Upper lobe of left lung (tissue), 6 donors: ENCODE data around the gene RERE. TPM values are rescaled to one million over a fixed set of nuclear protein-coding genes. Genes with fewer than 3 reads are reported as not detected.
"Not testable (repeated sequence)": the region's sequence is repeated elsewhere in the genome, so short reads cannot be mapped to it uniquely, and the experiment has no call there.

Experiments used
- ATAC-seq, 2 donors: fragments of 200-7000 bp; cut with Tn5 transposase; one replicate each; pipeline ENCODE4 v1.9.1; 2022; ENCODE audit warnings: mild to moderate bottlenecking in 2 of 2, moderate library complexity in 2 of 2; ENCODE audit not compliant: low FRiP score in 2 of 2
- DNase-seq, 2 donors: peaks; one replicate each; pipeline ENCODE4 v3.0.0-alpha.2; 2019 to 2020
- H3K27ac ChIP-seq, 4 donors: fragments of 200-600 bp; sonication (generic); one replicate each; pipeline ENCODE4 v1.5.1; 2016 to 2019
- H3K27me3 ChIP-seq, 4 donors: fragments of 200-600 bp; sonication (generic); one replicate each; pipeline ENCODE4 v1.5.1; 2017 to 2019
- H3K36me3 ChIP-seq, 4 donors: fragments of 200-600 bp; sonication (generic); one replicate each; pipeline ENCODE4 v1.5.1; 2016 to 2019
- H3K4me1 ChIP-seq, 4 donors: fragments of 200-600 bp; sonication (generic); one replicate each; pipeline ENCODE4 v1.5.1; 2018 to 2019
- H3K4me3 ChIP-seq, 4 donors: fragments of 200-600 bp; sonication (generic); one replicate each; pipeline ENCODE4 v1.5.1; 2017 to 2019; ENCODE audit warnings: mild to moderate bottlenecking in 2 of 4, moderate library complexity in 1 of 4
- H3K9me3 ChIP-seq, 4 donors: fragments of 200-600 bp; sonication (generic); one replicate each; pipeline ENCODE4 v1.5.1; 2018 to 2019
- EP300 ChIP-seq, 4 donors: sonication (generic); formaldehyde crosslinking; IDR thresholded peaks; one replicate each; pipeline ENCODE4 v1.5.1; 2017; ENCODE audit warnings: antibody characterized with exemption in 4 of 4, control low read depth in 2 of 4
- POLR2A ChIP-seq, 4 donors: fragments of 450-650 bp; IDR thresholded peaks; one replicate each; pipeline ENCODE4 v1.5.1; 2016 to 2017; ENCODE audit warnings: antibody characterized with exemption in 4 of 4, mild to moderate bottlenecking in 2 of 4
- POLR2AphosphoS5 ChIP-seq, 2 donors: sonication (generic); formaldehyde crosslinking; IDR thresholded peaks; one replicate each; pipeline ENCODE4 v1.5.1; 2017; ENCODE audit warnings: antibody characterized with exemption in 2 of 2
- WGBS, 2 donors: methylation state at CpG; one replicate each; pipeline ENCODE4 v1.1.5; 2017 to 2018; 5-methylcytosine and 5-hydroxymethylcytosine counted together
- total RNA-seq, 6 donors: library from RNA; depleted of rRNA in 4 of 6; stranded (reverse); fragments of >200 nt in 4 of 6; gene quantifications; one replicate each; pipeline versions ENCODE4 v1.1.0 to v1.2.1, GENCODE V29; 2016 to 2021
- TF ChIP-seq, protein P1 (sequence below), 6 experiments: fragments of 450-650 bp in 4 of 6; fragments of 200-600 bp in 2 of 6; sonication (generic) in 2 of 6; IDR thresholded peaks; one replicate each; pipeline ENCODE4 v1.5.1; 2016 to 2019; ENCODE audit warnings: antibody characterized with exemption in 6 of 6
- donor health status: DM: no; HTN: no; CAD: no; lungs with moderate emphysema.
- donor health status: DM: no; HTN: yes; CAD: no; lungs with severe emphysema.

The RERE gene
- total RNA-seq, 6 donors from 2014 or later: 75.5 to 222 (median 104) TPM

DNA sequence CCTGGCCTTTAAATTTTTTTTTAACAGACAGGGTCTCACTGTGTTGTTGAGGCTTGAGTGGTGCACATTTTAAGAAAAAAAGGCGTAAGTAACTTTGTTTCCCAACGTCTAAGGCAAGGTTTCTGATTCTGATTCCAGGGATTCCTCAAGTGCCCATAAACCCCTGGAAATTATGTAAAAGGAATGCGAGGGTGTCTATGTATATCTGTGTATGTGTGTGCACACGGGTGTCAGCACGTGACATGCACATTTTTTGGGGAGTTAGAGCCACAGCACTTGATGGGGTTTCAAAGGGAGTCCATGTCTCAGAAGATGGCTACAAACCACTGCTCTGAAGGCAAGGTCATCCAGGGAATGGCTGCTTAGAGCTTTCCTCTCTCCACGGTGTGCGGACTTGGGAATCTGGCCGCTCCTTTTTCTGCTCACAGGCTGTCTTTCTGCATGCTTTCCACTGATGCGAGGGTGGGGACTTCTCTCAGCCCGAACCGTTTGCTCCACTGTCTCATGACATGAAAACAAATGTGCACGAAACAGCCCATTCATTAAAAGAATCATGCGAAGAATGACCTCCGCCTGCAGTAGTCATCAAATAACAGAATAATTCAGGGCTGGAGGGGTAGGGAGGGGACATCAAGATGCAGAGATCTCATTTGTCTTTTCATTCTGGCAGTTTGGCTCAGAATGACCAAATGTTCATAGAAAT, 18.7 kb upstream of the RERE start:
- Histone ChIP-seq H3K27ac (no peak overlapping the region), H3K4me1 (no peaks in the 10 kb centered on the region), H3K4me3 (no peak overlapping the region), H3K27me3 (no peaks in the 10 kb centered on the region), H3K36me3 (no peaks in the 10 kb centered on the region), H3K9me3 (no peaks in the 10 kb centered on the region)
- DNase-seq (no peak), ATAC-seq (peak in 1 of 2 donors; percentile 19)
- WGBS, 2 donors: 75 to 87% methylated on average over 14 of the region's 14 CpGs
- TF ChIP-seq EP300 (IDR thresholded peaks at IDR 0.05) (no peak), POLR2AphosphoS5 (IDR thresholded peaks at IDR 0.05) (no peak), POLR2A (IDR thresholded peaks at IDR 0.05) (no peak)
- TF ChIP-seq, protein P1, sequence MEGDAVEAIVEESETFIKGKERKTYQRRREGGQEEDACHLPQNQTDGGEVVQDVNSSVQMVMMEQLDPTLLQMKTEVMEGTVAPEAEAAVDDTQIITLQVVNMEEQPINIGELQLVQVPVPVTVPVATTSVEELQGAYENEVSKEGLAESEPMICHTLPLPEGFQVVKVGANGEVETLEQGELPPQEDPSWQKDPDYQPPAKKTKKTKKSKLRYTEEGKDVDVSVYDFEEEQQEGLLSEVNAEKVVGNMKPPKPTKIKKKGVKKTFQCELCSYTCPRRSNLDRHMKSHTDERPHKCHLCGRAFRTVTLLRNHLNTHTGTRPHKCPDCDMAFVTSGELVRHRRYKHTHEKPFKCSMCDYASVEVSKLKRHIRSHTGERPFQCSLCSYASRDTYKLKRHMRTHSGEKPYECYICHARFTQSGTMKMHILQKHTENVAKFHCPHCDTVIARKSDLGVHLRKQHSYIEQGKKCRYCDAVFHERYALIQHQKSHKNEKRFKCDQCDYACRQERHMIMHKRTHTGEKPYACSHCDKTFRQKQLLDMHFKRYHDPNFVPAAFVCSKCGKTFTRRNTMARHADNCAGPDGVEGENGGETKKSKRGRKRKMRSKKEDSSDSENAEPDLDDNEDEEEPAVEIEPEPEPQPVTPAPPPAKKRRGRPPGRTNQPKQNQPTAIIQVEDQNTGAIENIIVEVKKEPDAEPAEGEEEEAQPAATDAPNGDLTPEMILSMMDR (IDR thresholded peaks at IDR 0.05): no peak

GRCh38 chr1:8831340-8831739, 13.9 kb upstream of the RERE start:
- no peaks in the 10 kb centered on the region for H3K36me3 ChIP-seq
- no peaks in the 10 kb centered on the region for H3K9me3 ChIP-seq
- ATAC-seq (no peak), DNase-seq (no peak)
- H3K27me3 ChIP-seq: no peaks in the 10 kb centered on the region
- no peak overlapping the region for H3K27ac ChIP-seq
- no peak overlapping the region for H3K4me3 ChIP-seq
- TF ChIP-seq, protein P1 (IDR thresholded peaks at IDR 0.05): no peak
- TF ChIP-seq POLR2AphosphoS5 (IDR thresholded peaks at IDR 0.05) (no peak), POLR2A (IDR thresholded peaks at IDR 0.05) (no peak), EP300 (IDR thresholded peaks at IDR 0.05) (no peak)
- WGBS, 2 donors: 58 to 60% methylated on average over 4 of the region's 4 CpGs
- peaks cover 0 to 7% (median 0%) of the 10 kb centered on the region in 4 donors for H3K4me1 ChIP-seq

- not testable (repeated sequence) for H3K27me3 ChIP-seq, H3K36me3 ChIP-seq, H3K9me3 ChIP-seq, ATAC-seq, DNase-seq, H3K4me1 ChIP-seq, H3K27ac ChIP-seq, H3K4me3 ChIP-seq
- 86 to 87% methylated on average over 10 of the region's 10 CpGs for WGBS, 2 donors
These were observed 13.3 kb upstream of the RERE start for GRCh38 chr1:8830732-8831131.

GRCh38 chr1:8825985-8826481, 8.6 kb upstream of the RERE start:
- DNase-seq: no peak
- Histone ChIP-seq H3K4me1 (peaks cover 19 to 27% (median 21%) of the 10 kb centered on the region in 4 donors), H3K36me3 (no peaks in the 10 kb centered on the region), H3K27ac (no peak overlapping the region), H3K27me3 (no peaks in the 10 kb centered on the region), H3K9me3 (no peaks in the 10 kb centered on the region), H3K4me3 (no peak overlapping the region)
- peak; percentile 28 to 76 for ATAC-seq
- 78 to 80% methylated on average over 9 to 10 of the region's 10 CpGs for WGBS, 2 donors
- TF ChIP-seq, protein P1 (IDR thresholded peaks at IDR 0.05): no peak
- no peak for TF ChIP-seq EP300 (IDR thresholded peaks at IDR 0.05)
- no peak for TF ChIP-seq POLR2AphosphoS5 (IDR thresholded peaks at IDR 0.05)
- TF ChIP-seq POLR2A (IDR thresholded peaks at IDR 0.05): no peak

DNA sequence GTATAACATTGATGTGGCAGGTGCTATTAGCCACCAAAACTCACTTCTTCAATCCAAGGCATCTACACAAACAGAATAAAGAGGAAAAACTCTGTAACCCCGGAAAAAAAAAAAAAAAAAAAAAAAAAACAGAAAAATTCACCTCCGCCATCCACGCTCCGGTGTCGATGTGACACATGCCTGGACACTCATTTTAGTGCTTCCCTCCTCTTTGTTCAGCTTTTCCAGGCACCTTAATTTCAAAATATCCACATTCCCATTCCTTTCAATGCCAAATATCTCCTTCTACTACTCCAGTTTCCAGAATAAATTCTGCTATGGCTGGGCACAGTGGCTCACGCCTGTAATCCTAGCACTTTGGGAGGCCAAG, 5.8 kb upstream of the RERE start:
- H3K9me3 ChIP-seq: no peaks in the 10 kb centered on the region
- no peak overlapping the region for H3K4me3 ChIP-seq
- 66 to 68% methylated on average over 6 of the region's 6 CpGs for WGBS, 2 donors
- peak overlapping the region in 2 of 4 donors; percentile 43 to 53 for H3K27ac ChIP-seq
- TF ChIP-seq POLR2A (IDR thresholded peaks at IDR 0.05) (no peak), EP300 (IDR thresholded peaks at IDR 0.05) (no peak), POLR2AphosphoS5 (IDR thresholded peaks at IDR 0.05) (no peak)
- TF ChIP-seq, protein P1 (IDR thresholded peaks at IDR 0.05): no peak
- H3K4me1 ChIP-seq: peaks cover 13 to 38% (median 24%) of the 10 kb centered on the region in 4 donors
- no peak for DNase-seq
- H3K27me3 ChIP-seq: no peaks in the 10 kb centered on the region
- ATAC-seq: no peak
- no peaks in the 10 kb centered on the region for H3K36me3 ChIP-seq
